Natural killer cell (primary cell): ENCODE results near the gene FPR3. TPM values are rescaled to one million over a fixed set of nuclear protein-coding genes. Genes with fewer than 3 reads are reported as not detected.
A peak's percentile ranks its signal among the peaks of the same experiment; 100 is the strongest.

ENCODE experiments used
- ATAC-seq, 3 donors: fragments of 150-1000 bp in 2 of 3; fragments of 200-7000 bp in 1 of 3; cut with Tn5 transposase; 1 replicate in 1 of 3; 2 replicates in 2 of 3; pipeline ENCODE4 v1.10.0; 2021; ENCODE audit warnings: mild to moderate bottlenecking in 2 of 3, moderate library complexity in 2 of 3
- DNase-seq, 2 donors: peaks; one replicate each; pipeline versions ENCODE4 v3.0.0 to v3.0.0-alpha.2; 2013 to 2021; ENCODE audit warnings: mixed read lengths in 1 of 2
- H3K27ac ChIP-seq: one replicate; pipeline ENCODE4 v1.5.1; 2013; ENCODE audit warnings: mild to moderate bottlenecking, low read length
- H3K27me3 ChIP-seq: one replicate; pipeline ENCODE4 v1.6.1; 2013; ENCODE audit warnings: low read length; ENCODE audit not compliant: control insufficient read depth, insufficient read depth
- H3K36me3 ChIP-seq: one replicate; pipeline ENCODE4 v1.6.1; 2013; ENCODE audit warnings: low read length; ENCODE audit not compliant: control insufficient read depth, insufficient read depth
- H3K4me1 ChIP-seq: one replicate; pipeline ENCODE4 v1.6.1; 2013; ENCODE audit warnings: low read length; ENCODE audit not compliant: control insufficient read depth, insufficient read depth
- H3K4me3 ChIP-seq: one replicate; pipeline ENCODE4 v1.5.1; 2013; ENCODE audit warnings: low read length
- H3K9me3 ChIP-seq: one replicate; pipeline ENCODE4 v1.6.1; 2013; ENCODE audit warnings: low read length; ENCODE audit not compliant: control insufficient read depth, insufficient read depth
- H3K27ac Mint-ChIP-seq, 2 donors: one replicate each; pipeline ENCODE4 v1.8.0; 2022; ENCODE audit warnings: mild to moderate bottlenecking in 2 of 2, mixed read lengths in 2 of 2, moderate library complexity in 1 of 2
- H3K27me3 Mint-ChIP-seq, 2 donors: one replicate each; pipeline ENCODE4 v1.8.0; 2022; ENCODE audit warnings: low read depth in 2 of 2, mixed read lengths in 2 of 2
- H3K36me3 Mint-ChIP-seq: one replicate; pipeline ENCODE4 v1.8.0; 2022; ENCODE audit warnings: mixed read lengths
- H3K4me1 Mint-ChIP-seq, 2 donors: one replicate each; pipeline ENCODE4 v1.8.0; 2022; ENCODE audit warnings: mixed read lengths in 2 of 2
- H3K4me3 Mint-ChIP-seq: one replicate; pipeline ENCODE4 v1.8.0; 2022; ENCODE audit warnings: mild to moderate bottlenecking, moderate library complexity, mixed read lengths
- H3K9me3 Mint-ChIP-seq, 2 donors: one replicate each; pipeline ENCODE4 v1.8.0; 2022; ENCODE audit warnings: mixed read lengths in 2 of 2
- WGBS: methylation state at CpG from one replicate; pipeline ENCODE4 v1.1.7; 2013; ENCODE audit warnings: missing lambda C conversion rate; ENCODE audit not compliant: insufficient coverage; 5-methylcytosine and 5-hydroxymethylcytosine counted together
- intact Hi-C: fragments of 100-400 bp; cut with micrococcal nuclease; formaldehyde crosslinking; loops from one replicate; pipeline ENCODE4 v1.14.2; 2022
- total RNA-seq, 4 donors: library from RNA; stranded (reverse); fragments of 120-200 nt in 1 of 4; gene quantifications; one replicate each; pipeline versions ENCODE4 v1.2.3 to v1.2.4, GENCODE V29; 2013 to 2022
- TF ChIP-seq, protein P1 (sequence below): fragments of 200-600 bp; IDR thresholded peaks from one replicate; pipeline ENCODE4 v1.8.0; 2022; ENCODE audit warnings: antibody characterized with exemption

The FPR3 gene
- total RNA-seq, 3 donors from 2014 or later (not counting 1 experiment from before 2014, with no cell fraction given), result 0.28 TPM; not detected in 2

DNA sequence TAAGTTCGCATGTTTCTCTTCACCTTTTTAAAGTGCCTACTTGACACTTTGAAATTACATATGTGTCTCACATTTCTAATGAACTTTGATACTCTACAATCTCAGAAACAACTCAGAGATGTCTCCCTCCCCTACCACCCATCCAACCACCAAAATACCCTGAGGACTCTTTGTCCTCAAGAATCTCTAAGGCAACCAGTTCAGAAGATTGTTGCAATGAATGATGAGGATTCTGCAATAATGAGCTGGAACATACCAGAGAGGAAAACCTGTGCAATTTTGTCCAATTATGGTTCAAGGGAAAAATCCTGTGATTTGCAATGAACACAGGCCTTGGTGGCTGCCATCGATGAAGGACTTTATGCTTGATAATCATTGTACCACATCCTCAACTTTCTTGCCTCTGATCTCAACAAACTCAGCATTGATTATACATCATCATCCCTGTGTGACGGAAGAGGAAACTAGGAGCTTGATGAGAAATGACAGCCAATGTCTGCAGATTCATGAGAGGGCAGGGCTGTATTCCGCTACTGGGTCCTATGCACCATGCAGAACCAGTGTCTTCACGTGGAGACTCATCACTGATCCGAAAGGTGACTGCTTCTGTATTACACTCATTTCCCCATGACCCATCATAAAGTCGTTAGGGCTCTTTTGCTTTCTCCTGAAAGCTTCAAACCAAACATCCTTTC, 44.4 kb upstream of the FPR3 start:
- Histone ChIP-seq H3K4me3 (no peak overlapping the region), H3K36me3 (no peaks in the 10 kb centered on the region), H3K4me1 (peaks cover 6% of the 10 kb centered on the region), H3K27me3 (no peaks in the 10 kb centered on the region), H3K9me3 (peaks cover 4% of the 10 kb centered on the region), H3K27ac (no peak overlapping the region)
- H3K9me3 Mint-ChIP-seq, result peaks cover 2 to 3% of the 10 kb centered on the region in 2 donors
- ATAC-seq (no peak), DNase-seq (no peak)
- no peak overlapping the region for H3K4me3 Mint-ChIP-seq
- TF ChIP-seq, protein P1, sequence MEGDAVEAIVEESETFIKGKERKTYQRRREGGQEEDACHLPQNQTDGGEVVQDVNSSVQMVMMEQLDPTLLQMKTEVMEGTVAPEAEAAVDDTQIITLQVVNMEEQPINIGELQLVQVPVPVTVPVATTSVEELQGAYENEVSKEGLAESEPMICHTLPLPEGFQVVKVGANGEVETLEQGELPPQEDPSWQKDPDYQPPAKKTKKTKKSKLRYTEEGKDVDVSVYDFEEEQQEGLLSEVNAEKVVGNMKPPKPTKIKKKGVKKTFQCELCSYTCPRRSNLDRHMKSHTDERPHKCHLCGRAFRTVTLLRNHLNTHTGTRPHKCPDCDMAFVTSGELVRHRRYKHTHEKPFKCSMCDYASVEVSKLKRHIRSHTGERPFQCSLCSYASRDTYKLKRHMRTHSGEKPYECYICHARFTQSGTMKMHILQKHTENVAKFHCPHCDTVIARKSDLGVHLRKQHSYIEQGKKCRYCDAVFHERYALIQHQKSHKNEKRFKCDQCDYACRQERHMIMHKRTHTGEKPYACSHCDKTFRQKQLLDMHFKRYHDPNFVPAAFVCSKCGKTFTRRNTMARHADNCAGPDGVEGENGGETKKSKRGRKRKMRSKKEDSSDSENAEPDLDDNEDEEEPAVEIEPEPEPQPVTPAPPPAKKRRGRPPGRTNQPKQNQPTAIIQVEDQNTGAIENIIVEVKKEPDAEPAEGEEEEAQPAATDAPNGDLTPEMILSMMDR, result no peak
- intact Hi-C loops, result no loop called here
- no peak overlapping the region for H3K27ac Mint-ChIP-seq
- no peaks in the 10 kb centered on the region for H3K4me1 Mint-ChIP-seq
- H3K36me3 Mint-ChIP-seq, result no peaks in the 10 kb centered on the region
- 91% methylated on average over 6 of the region's 7 CpGs for WGBS
- peaks cover 0 to 4% of the 10 kb centered on the region in 2 donors for H3K27me3 Mint-ChIP-seq

DNA sequence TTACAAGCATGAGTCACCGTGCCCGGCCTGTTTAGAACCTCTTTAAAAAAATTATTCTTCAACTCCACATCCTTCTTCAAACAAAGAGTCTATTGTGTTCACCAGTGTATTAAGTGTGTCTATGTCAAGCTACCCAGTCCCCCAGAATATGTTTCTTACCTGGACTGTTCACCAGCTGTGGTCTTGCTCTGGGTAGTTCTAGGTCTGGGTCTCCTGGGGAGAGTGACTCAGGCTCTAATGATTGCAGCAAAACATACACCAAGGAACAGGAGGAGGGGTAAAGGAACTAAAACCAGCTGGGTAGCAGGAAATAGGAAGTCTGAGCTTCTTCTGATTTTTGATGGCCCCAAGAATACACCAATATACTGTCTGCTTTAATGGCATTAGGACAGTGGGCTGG, 43.3 kb upstream of the FPR3 start, which contains the start of gene FPR1:
Gene FPR1, minus strand, starts transcription at position 224 of the 400 bp plus-strand sequence. CDS start 4,884 bp downstream, outside the sequence.
- TF ChIP-seq, protein P1, result no peak
- peaks cover 0 to 4% of the 10 kb centered on the region in 2 donors for H3K27me3 Mint-ChIP-seq
- Histone ChIP-seq H3K4me3 (no peak within 1 kb of the TSS), H3K4me1 (peaks cover 6% of the 10 kb centered on the region), H3K27me3 (no peaks in the 10 kb centered on the region), H3K36me3 (no peaks in the 10 kb centered on the region), H3K9me3 (peaks cover 4% of the 10 kb centered on the region), H3K27ac (peak within 1 kb of the TSS; percentile 22)
- peak within 1 kb of the TSS in 1 of 2 donors; percentile 41 for H3K27ac Mint-ChIP-seq
- H3K4me1 Mint-ChIP-seq, result no peaks in the 10 kb centered on the region
- WGBS, result 100% methylated on average over 2 of the region's 2 CpGs
- peak within 1 kb of the TSS; percentile 40 for H3K4me3 Mint-ChIP-seq
- ATAC-seq (peak in 1 of 3 donors; percentile 52), DNase-seq (no peak)
- peaks cover 2 to 3% of the 10 kb centered on the region in 2 donors for H3K9me3 Mint-ChIP-seq
- no peaks in the 10 kb centered on the region for H3K36me3 Mint-ChIP-seq
- intact Hi-C loops, result no loop called here

DNA sequence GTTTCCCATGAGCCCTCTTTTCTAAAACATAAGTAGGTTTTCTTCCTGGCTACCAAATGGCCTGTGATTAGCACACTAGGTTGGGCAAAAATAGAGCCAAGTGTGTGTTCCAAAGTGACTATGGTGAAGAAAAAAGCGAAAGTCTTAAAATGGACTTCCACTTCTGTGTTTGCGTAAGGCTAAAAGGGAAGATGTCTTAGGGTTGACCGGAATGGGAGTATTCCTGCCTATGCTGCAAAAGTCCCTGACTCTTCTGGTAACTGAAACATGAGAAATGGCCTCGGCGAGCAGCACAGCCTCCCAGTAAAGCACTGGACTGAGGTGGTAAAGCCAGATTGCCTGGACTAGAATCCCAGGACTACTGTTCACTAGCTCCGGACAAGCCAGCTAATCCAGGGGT, 40.8 kb upstream of the FPR3 start:
- DNase-seq (no peak), ATAC-seq (no peak)
- Histone ChIP-seq H3K9me3 (peaks cover 4% of the 10 kb centered on the region), H3K4me1 (peaks cover 6% of the 10 kb centered on the region), H3K27me3 (no peaks in the 10 kb centered on the region), H3K4me3 (no peak overlapping the region), H3K27ac (peak overlapping the region; percentile 15), H3K36me3 (no peaks in the 10 kb centered on the region)
- Mint-ChIP-seq H3K4me1 (no peaks in the 10 kb centered on the region), H3K36me3 (no peaks in the 10 kb centered on the region), H3K9me3 (peaks cover 2 to 3% of the 10 kb centered on the region in 2 donors), H3K27ac (no peak overlapping the region), H3K4me3 (no peak overlapping the region), H3K27me3 (peaks cover 0 to 4% of the 10 kb centered on the region in 2 donors)
- intact Hi-C loops, result no loop called here
- TF ChIP-seq, protein P1, result no peak
- 89% methylated on average over 6 of the region's 6 CpGs for WGBS
